OCI-LY1 (cell line): ENCODE measurements around the gene OSBPL2.

Experiments used
- H2AFZ ChIP-seq: fragments of 200-600 bp; sonication (generic), shearing (Covaris generic); 2 replicates; pipeline ENCODE4 v1.6.0; 2014; ENCODE audit warnings: antibody characterized with exemption, mild to moderate bottlenecking, low read length
- H3F3A ChIP-seq: fragments of 200-600 bp; sonication (generic), shearing (Covaris generic); 2 replicates; pipeline ENCODE4 v1.6.0; 2014; ENCODE audit warnings: mild to moderate bottlenecking, antibody characterized with exemption, low read length, moderate library complexity; ENCODE audit not compliant: insufficient read depth
- H3K27ac ChIP-seq: fragments of 200-600 bp; sonication (generic); 2 replicates; pipeline ENCODE4 v1.5.1; 2014; ENCODE audit warnings: low read length, mixed run types, mild to moderate bottlenecking, low read depth; ENCODE audit not compliant: poor library complexity, severe bottlenecking
- H3K27me3 ChIP-seq: fragments of 200-600 bp; sonication (generic); 2 replicates; pipeline ENCODE4 v1.6.0; 2014; ENCODE audit warnings: antibody characterized with exemption, mild to moderate bottlenecking, low read length, moderate library complexity; ENCODE audit not compliant: insufficient read depth
- H3K36me3 ChIP-seq: fragments of 200-600 bp; sonication (generic); 2 replicates; pipeline ENCODE4 v1.6.1; 2014; ENCODE audit warnings: mild to moderate bottlenecking, antibody characterized with exemption, low read length, moderate library complexity, mixed read lengths; ENCODE audit not compliant: insufficient read depth
- H3K4me1 ChIP-seq: fragments of 200-600 bp; sonication (generic); 2 replicates; pipeline ENCODE4 v1.5.1; 2014; ENCODE audit warnings: mild to moderate bottlenecking, low read length, moderate library complexity; ENCODE audit not compliant: insufficient read depth, severe bottlenecking
- H3K4me2 ChIP-seq: fragments of 200-600 bp; sonication (generic), shearing (Covaris generic); 2 replicates; pipeline ENCODE4 v1.6.1; 2014; ENCODE audit warnings: low read length
- H3K4me3 ChIP-seq: fragments of 200-600 bp; sonication (generic); 2 replicates; pipeline ENCODE4 v1.5.1; 2014; ENCODE audit warnings: low read length, low read depth, mild to moderate bottlenecking, mixed read lengths; ENCODE audit not compliant: poor library complexity, severe bottlenecking
- H3K79me2 ChIP-seq: fragments of 200-600 bp; shearing (Covaris generic); 2 replicates; pipeline ENCODE4 v1.6.1; 2016; ENCODE audit warnings: mixed run types, low read length, mixed read lengths; ENCODE audit not compliant: insufficient read depth
- H3K9ac ChIP-seq: fragments of 200-600 bp; sonication (generic), shearing (Covaris generic); 2 replicates; pipeline ENCODE4 v1.6.1; 2014; ENCODE audit warnings: mild to moderate bottlenecking, low read length, mixed read lengths
- H3K9me2 ChIP-seq: fragments of 200-600 bp; sonication (generic), shearing (Covaris generic); 2 replicates; pipeline ENCODE4 v1.6.1; 2014; ENCODE audit warnings: low read depth, mild to moderate bottlenecking, low read length, mixed read lengths
- H3K9me3 ChIP-seq: fragments of 200-600 bp; shearing (Covaris generic); 2 replicates; pipeline ENCODE4 v1.6.1; 2014; ENCODE audit warnings: low read length, mixed read lengths
- H4K20me1 ChIP-seq: fragments of 200-600 bp; sonication (generic), shearing (Covaris generic); 2 replicates; pipeline ENCODE4 v1.6.0; 2016; ENCODE audit warnings: mild to moderate bottlenecking, low read length; ENCODE audit not compliant: insufficient read depth
- EZH2 ChIP-seq: fragments of 200-600 bp; sonication (generic), shearing (Covaris generic); IDR thresholded peaks from 2 replicates; pipeline ENCODE4 v1.8.0; 2017; ENCODE audit warnings: borderline replicate concordance, mixed run types, mild to moderate bottlenecking, antibody characterized with exemption, low read length, moderate library complexity, mixed read lengths
- TF ChIP-seq, protein P1 (sequence below): fragments of 200-600 bp; sonication (generic), shearing (Covaris generic); IDR thresholded peaks from 2 replicates; pipeline ENCODE4 v1.5.1; 2017; ENCODE audit warnings: mild to moderate bottlenecking, antibody characterized with exemption, low read length, moderate library complexity, mixed read lengths

The OSBPL2 gene

DNA sequence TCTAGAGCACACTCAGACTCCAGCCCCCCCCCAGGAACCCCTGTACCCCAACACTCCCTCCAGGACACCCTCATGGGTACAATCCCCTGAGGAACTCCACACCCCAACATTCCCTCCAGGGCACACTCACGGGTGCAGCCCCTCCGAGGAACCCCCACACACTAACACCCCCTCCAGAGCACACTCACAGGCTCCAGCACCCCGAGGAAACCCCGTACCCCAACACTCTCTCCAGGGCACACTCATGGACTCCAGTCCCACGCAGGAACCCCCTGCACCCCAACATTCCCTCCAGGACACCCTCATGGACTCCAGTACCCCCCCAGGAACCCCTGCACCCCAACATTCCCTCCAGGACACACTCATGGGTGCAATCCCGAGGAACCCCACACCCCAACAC lies 97.2 kb downstream of the OSBPL2 start:
- TF ChIP-seq EZH2 = no peak
- TF ChIP-seq, protein P1, sequence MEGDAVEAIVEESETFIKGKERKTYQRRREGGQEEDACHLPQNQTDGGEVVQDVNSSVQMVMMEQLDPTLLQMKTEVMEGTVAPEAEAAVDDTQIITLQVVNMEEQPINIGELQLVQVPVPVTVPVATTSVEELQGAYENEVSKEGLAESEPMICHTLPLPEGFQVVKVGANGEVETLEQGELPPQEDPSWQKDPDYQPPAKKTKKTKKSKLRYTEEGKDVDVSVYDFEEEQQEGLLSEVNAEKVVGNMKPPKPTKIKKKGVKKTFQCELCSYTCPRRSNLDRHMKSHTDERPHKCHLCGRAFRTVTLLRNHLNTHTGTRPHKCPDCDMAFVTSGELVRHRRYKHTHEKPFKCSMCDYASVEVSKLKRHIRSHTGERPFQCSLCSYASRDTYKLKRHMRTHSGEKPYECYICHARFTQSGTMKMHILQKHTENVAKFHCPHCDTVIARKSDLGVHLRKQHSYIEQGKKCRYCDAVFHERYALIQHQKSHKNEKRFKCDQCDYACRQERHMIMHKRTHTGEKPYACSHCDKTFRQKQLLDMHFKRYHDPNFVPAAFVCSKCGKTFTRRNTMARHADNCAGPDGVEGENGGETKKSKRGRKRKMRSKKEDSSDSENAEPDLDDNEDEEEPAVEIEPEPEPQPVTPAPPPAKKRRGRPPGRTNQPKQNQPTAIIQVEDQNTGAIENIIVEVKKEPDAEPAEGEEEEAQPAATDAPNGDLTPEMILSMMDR = no peak
- H3K79me2 ChIP-seq = no peaks in the 10 kb centered on the region
- H3F3A ChIP-seq = peaks cover 5% of the 10 kb centered on the region
- H3K9me3 ChIP-seq = no peaks in the 10 kb centered on the region
- peaks cover 46% of the 10 kb centered on the region for H3K4me1 ChIP-seq
- no peaks in the 10 kb centered on the region for H4K20me1 ChIP-seq
- H3K36me3 ChIP-seq = no peaks in the 10 kb centered on the region
- no peak overlapping the region for H2AFZ ChIP-seq
- no peaks in the 10 kb centered on the region for H3K27me3 ChIP-seq
- no peaks in the 10 kb centered on the region for H3K9me2 ChIP-seq
- H3K4me3 ChIP-seq = no peak overlapping the region
- H3K27ac ChIP-seq = no peak overlapping the region
- no peak overlapping the region for H3K9ac ChIP-seq
- no peak overlapping the region for H3K4me2 ChIP-seq

DNA sequence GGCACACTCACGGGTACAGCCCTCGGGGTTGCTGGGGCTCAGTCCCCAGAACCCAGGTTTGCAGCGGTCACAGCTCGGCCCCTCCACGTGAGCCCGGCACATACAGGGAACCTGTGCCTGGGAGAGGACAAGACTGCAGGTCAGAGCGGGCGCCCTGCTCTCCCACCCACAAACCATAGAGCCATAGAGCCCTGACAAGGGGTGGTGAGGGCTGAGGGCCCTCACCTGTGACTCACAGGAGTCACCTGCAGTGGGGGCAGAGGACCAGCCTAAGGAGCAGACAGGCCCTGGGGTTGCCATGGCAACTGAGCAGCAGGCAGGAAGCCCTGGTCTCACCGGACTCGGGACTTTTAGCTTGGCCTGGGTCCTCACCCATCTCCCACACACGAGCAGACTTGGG lies 98.0 kb downstream of the OSBPL2 start:
- no peak overlapping the region for H3K9ac ChIP-seq
- peaks cover 46% of the 10 kb centered on the region for H3K4me1 ChIP-seq
- no peaks in the 10 kb centered on the region; the same call in 1 of the 2 replicates for H3K36me3 ChIP-seq
- no peaks in the 10 kb centered on the region for H3K9me2 ChIP-seq
- H3K9me3 ChIP-seq = peaks cover 4% of the 10 kb centered on the region
- no peak overlapping the region for H2AFZ ChIP-seq
- H3K27me3 ChIP-seq = no peaks in the 10 kb centered on the region; the same call in 1 of the 2 replicates
- H3K79me2 ChIP-seq = no peaks in the 10 kb centered on the region
- no peak overlapping the region for H3K27ac ChIP-seq
- H3F3A ChIP-seq = peaks cover 5% of the 10 kb centered on the region
- TF ChIP-seq, protein P1 = no peak
- no peak for TF ChIP-seq EZH2
- no peak overlapping the region for H3K4me2 ChIP-seq
- H4K20me1 ChIP-seq = no peaks in the 10 kb centered on the region
- H3K4me3 ChIP-seq = no peak overlapping the region

DNA sequence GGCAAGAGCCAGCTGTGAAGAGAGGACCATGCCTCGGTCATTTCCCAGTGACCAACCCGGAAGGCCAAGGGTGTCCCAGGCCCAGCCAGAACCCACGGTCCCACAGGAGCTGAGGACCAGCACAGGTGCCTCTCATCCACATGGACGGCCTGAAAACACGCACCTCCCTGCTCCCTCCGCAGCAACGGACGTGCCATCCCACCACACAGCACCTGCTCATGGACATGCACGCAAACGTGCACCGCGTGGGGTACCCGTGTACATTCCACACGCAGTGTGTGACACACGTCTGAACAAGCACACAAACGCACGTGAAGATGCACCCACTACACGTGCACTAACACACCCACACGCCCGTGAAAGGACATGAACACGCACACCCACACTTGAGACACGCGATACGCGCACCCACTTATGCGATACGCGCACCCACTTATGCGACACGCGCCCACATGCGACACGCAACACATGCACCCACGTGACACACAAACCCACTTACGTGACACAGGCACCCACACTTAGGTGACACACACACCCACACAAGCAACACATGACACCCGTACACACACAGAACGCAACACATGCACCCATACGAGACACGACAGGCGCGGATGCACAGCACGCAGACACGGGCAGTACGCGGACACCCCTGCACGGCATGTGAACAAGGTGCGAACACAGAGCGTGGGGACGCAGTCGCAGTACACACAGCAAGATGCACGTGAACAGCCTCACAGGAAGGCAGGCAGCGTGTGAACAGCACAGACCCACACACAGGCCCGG lies 98.6 kb downstream of the OSBPL2 start:
- Histone ChIP-seq H4K20me1 (no peaks in the 10 kb centered on the region), H3K4me2 (peak overlapping the region; percentile 27; the same call in 1 of the 2 replicates), H3K4me1 (peaks cover 46% of the 10 kb centered on the region), H3K36me3 (no peaks in the 10 kb centered on the region; the same call in 1 of the 2 replicates), H3K9ac (no peak overlapping the region), H3K4me3 (peak overlapping the region; percentile 9), H3K27me3 (no peaks in the 10 kb centered on the region; the same call in 1 of the 2 replicates), H2AFZ (no peak overlapping the region), H3K9me2 (no peaks in the 10 kb centered on the region), H3F3A (peaks cover 5% of the 10 kb centered on the region), H3K27ac (peak overlapping the region; percentile 89), H3K9me3 (peaks cover 4% of the 10 kb centered on the region), H3K79me2 (no peaks in the 10 kb centered on the region)
- TF ChIP-seq, protein P1 = no peak
- TF ChIP-seq EZH2 = no peak
